ENCODE results near the gene SMAD6.

- TF ChIP-seq CTCF (IDR thresholded peaks at IDR 0.05) (no peak), EZH2 (IDR thresholded peaks at IDR 0.05; ENCODE audit: borderline replicate concordance, insufficient read depth, low read depth, low read length, poor library complexity, severe bottlenecking) (no peak)
Measured at GRCh38 chr15:66760097-66760967, 58.3 kb downstream of the SMAD6 start.
